DMS114 treated with DMSO at 0.1 percent for 48 hours (cell line): ENCODE data around the gene TRIM52.
"Not testable (repeated sequence)": the region's sequence is repeated elsewhere in the genome, so short reads cannot be mapped to it uniquely, and the experiment has no call there.

Experiments used
- DNase-seq: peaks from one replicate; lab custom pipeline; 2025; ENCODE audit not compliant: unreplicated experiment; lab: John Stamatoyannopoulos, UW

The TRIM52 gene

DNA sequence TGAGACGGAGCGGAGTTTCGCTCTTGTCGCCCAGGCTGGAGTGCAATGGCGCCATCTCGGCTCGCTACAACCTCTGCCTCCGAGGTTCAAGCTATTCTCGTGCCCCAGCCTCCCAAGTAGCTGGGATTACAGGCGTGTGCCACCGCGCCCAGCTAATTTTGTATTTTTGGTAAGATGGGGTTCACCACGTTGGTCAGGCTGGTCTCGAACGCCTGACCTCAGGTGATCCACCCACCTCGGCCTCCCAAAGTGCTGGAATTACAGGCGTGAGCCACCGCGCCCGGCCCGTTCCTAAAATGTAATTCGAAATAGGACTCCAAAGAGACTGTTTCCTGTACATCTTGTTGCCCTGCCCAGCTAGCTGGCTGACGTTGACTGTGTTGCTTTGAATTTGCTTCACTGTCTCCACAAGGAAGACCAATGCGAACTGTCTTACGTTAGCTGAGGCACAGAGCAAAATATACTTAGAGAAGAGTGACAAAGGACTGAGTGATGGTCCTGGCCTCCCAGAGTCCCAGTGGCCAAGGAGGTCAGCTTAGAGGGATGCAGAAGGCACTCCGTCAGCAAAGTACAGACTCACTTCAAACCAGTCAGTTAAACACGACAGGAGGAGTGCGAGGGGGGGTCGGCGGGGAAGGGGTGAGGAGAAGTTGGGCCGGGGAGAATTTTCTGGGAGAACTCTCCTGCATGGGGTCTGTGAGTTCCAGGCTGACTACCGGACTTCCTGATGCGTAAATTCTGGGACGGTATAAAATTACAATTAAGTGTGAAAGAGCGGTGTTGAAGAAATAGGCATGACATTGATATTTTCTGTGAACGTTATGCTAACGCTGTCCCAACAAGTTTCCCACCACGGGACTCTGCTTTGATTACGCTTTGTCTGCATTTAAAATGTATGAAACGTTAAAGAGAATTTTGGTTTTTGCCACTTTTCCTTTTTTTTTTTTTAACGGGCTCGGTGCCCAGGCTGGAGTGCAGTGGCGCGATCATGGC, 44.6 kb downstream of the TRIM52 start:
- DNase-seq, result no peak

- DNase-seq, result not testable (repeated sequence)
Observed at GRCh38 chr5:181214249-181214648, 46.7 kb downstream of the TRIM52 start.

DNA sequence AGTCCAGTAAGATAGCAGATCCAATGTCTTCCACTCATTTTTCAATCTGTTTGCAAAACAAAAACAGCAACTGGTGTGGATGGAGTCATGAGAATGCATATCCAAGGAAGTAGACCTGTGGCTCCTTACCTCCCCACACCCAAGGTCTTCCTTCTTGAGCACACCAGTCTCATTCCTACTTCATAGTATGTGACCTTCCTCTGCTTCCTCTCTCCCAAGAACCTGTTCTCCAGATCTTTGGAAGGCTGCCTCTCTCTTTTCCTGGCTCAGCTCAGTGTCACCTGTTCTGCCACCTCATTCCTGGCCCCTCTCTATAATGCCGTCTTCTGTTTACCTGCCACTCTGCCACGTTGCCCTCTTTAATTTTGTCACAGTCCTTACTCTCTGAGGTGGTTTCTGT, 48.0 kb downstream of the TRIM52 start:
- DNase-seq, result no peak

- DNase-seq, result no peak
Observed at GRCh38 chr5:181212080-181212479, 48.9 kb downstream of the TRIM52 start.

DNA sequence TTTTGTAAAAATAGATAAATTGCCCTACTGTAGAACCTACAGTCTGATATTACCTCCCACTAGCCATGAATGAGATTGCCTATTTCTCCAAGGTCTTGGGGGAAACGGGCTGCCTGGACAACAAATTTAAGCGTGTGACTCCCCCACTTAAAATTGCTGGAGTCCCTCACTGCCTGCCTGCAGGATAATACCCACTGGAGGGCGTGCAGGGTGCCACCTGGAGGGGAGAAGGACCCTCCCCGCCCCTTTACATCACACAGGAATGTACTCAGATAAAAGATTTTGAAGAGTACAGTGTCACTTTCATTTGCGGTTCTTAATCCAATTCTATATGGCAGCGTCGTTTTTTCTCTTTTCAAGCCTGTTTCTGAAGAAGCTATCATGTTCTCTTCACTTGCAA, 49.7 kb downstream of the TRIM52 start:
- DNase-seq, result no peak

DNA sequence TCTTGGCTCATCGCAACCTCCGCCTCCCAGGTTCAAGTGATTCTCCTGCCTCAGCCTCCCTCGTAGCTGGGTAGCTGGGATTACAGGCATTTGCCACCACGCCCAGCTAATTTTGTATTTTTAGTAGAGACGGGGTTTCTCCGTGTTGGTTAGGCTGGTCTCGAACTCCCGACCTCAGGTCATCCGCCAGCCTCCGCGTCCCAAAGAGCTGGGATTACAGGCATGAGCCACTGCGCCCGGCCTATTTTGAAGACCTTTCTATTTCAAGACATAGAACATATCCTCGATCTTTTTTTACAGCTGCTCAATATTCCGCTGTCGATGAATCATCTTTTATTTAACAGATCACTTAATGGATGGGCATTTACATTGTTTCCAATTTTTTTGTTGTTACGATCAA, 50.2 kb downstream of the TRIM52 start:
- DNase-seq, result not testable (repeated sequence)

DNA sequence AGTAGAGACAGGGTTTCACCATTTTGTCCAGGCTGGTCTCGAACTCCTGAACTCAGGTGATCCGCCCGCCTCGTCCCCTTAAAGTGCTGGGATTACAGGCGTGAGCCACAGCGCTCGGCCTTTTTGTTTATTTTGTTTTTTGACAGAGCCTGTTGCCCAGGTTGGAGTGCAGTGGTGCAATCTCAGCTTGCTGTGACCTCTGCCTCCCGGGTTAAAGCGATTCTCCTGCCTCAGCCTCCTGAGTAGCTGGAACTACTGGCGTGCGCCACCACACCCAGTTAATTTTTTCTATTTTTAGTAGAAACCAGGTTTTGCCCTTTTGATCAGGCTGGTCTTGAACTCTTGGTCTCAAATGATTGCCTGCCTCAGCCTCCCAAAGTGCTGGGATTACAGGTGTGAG, 50.8 kb downstream of the TRIM52 start:
- not testable (repeated sequence) for DNase-seq

GRCh38 chr5:181209006-181209405, 51.9 kb downstream of the TRIM52 start:
- DNase-seq, result not testable (repeated sequence)

DNA sequence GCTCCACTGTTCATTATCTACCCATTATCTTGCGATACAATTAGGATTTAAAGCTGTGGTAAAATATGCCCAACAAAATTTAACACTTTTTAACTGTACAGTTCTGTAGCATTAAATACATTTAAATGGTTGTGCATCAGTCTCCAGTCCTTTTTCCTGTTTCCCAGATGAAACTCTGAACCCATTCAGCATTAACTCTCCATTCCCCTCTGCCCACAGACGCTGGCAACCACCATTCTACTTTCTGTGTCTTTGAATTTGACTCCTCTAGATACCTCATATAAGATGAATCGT, 53.0 kb downstream of the TRIM52 start:
- no peak for DNase-seq

GRCh38 chr5:181207214-181207959, 53.6 kb downstream of the TRIM52 start:
- DNase-seq, result no peak

- DNase-seq, result no peak
Observed at GRCh38 chr5:181205761-181206649, 54.9 kb downstream of the TRIM52 start.
